ENCODE data around the gene PREX1.

DNA sequence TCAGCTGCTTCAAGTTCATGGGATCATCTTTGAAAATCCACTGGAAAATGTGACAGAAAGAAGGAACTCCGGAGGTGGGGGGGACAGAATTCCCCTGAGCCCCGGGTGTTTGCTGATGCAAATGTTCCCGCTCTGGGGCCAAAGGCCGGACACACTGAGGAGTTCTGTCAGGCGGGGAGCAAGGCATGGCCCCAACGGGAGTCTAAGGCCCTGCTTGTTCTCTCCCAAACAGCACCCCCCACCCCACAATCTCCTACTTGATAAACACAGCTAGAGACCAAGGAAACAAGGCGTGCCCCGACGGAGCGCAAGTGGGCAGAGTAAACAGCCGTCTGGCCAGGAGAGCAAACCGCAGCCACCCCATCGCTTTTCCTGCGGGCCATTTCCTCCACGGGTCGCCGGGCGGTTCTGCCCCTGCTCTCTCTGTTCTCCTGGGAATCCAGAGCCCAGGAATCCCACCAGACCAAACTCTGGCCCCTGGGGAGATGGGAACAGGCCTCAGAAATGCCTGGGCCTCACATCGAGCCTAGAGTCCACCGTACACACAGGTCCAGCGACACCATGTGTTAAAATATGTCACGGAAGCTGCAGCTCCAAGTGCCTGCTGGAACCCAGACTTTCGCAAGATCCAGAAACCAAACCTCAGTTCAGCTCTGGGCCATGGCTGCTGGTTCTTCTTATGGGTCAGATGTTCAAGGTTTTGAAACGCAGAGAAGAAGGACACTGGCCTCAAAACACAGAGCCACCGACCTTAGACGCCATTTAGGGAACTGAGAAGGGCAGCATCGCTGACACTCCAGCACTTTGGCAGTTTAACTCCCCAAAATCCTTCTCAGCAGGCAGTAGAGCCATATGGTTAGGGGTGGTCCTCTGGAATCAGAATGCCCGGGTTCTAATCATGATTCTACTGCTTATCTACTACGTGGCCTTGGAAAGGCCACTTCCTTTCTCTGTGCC lies 104.2 kb downstream of the PREX1 start:
- TF ChIP-seq, protein P1, sequence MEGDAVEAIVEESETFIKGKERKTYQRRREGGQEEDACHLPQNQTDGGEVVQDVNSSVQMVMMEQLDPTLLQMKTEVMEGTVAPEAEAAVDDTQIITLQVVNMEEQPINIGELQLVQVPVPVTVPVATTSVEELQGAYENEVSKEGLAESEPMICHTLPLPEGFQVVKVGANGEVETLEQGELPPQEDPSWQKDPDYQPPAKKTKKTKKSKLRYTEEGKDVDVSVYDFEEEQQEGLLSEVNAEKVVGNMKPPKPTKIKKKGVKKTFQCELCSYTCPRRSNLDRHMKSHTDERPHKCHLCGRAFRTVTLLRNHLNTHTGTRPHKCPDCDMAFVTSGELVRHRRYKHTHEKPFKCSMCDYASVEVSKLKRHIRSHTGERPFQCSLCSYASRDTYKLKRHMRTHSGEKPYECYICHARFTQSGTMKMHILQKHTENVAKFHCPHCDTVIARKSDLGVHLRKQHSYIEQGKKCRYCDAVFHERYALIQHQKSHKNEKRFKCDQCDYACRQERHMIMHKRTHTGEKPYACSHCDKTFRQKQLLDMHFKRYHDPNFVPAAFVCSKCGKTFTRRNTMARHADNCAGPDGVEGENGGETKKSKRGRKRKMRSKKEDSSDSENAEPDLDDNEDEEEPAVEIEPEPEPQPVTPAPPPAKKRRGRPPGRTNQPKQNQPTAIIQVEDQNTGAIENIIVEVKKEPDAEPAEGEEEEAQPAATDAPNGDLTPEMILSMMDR (IDR thresholded peaks at IDR 0.05): peak in 1 of 7 experiments; percentile 27
- TF ChIP-seq EP300 (IDR thresholded peaks at IDR 0.05): no peak
- TF ChIP-seq POLR2A (IDR thresholded peaks at IDR 0.05): no peak
- peak in 2 of 3 donors; percentile 3 to 31 for TF ChIP-seq POLR2AphosphoS5 (IDR thresholded peaks at IDR 0.05)
